IMR-90 (cell line): ENCODE measurements around the gene WDR70. TPM values are rescaled to one million over a fixed set of nuclear protein-coding genes. Genes with fewer than 3 reads are reported as not detected.
A peak's percentile ranks its signal among the peaks of the same experiment; 100 is the strongest.

Experiments
- ATAC-seq: fragments of 200-7000 bp; cut with Tn5 transposase; 2 replicates; pipeline ENCODE4 v1.9.1; 2020; ENCODE audit warnings: low read depth, mild to moderate bottlenecking, moderate library complexity
- BruUV-seq: library from RNA; stranded (reverse); fragments of 400-500 nt; replicated peaks from 2 replicates; lab custom pipeline; 2021; lab: Mats Ljungman, UMichigan
- CTCF ChIA-PET: fragments of 300-600 bp; formaldehyde crosslinking; extraction: SDS; loops from one replicate; lab custom pipeline; 2021; ENCODE audit warnings: antibody characterized with exemption; lab: Yijun Ruan, JAX
- POLR2A ChIA-PET: fragments of 300-600 bp; sonication (Branson Sonifier 250); formaldehyde crosslinking; loops from one replicate; lab custom pipeline; 2022; ENCODE audit warnings: antibody characterized with exemption; ENCODE audit not compliant: unreplicated experiment; lab: Charles Lee
- DNase-seq: peaks from one replicate; pipeline ENCODE4 v3.0.0; 2013
- H2AFZ ChIP-seq: replicated peaks from 2 replicates; pipeline ENCODE3; 2013; ENCODE audit warnings: low read length, mild to moderate bottlenecking; ENCODE audit not compliant: poor library complexity
- H2AK5ac ChIP-seq: 2 replicates; pipeline ENCODE4 v1.6.1; 2013; ENCODE audit warnings: low read depth, low read length, inconsistent platforms
- H2AK9ac ChIP-seq: replicated peaks from 2 replicates; pipeline ENCODE3; 2013; ENCODE audit warnings: mild to moderate bottlenecking, low read depth, low read length, moderate library complexity; ENCODE audit not compliant: poor library complexity
- H2BK120ac ChIP-seq: 2 replicates; pipeline ENCODE4 v1.6.1; 2013; ENCODE audit warnings: low read depth, low read length, inconsistent platforms
- H2BK15ac ChIP-seq: 3 replicates; pipeline ENCODE4 v1.6.1; 2013; ENCODE audit warnings: low read depth, low read length, inconsistent platforms
- H2BK20ac ChIP-seq: 2 replicates; pipeline ENCODE4 v1.6.1; 2013; ENCODE audit warnings: low read depth, mild to moderate bottlenecking, inconsistent platforms, low read length, moderate library complexity
- H2BK5ac ChIP-seq: 2 replicates; pipeline ENCODE4 v1.6.1; 2013; ENCODE audit warnings: mild to moderate bottlenecking, low read depth, low read length, inconsistent platforms; ENCODE audit not compliant: poor library complexity, severe bottlenecking
- H3K14ac ChIP-seq: replicated peaks from 2 replicates; pipeline ENCODE4 v1.6.1; 2013; ENCODE audit warnings: low read depth, low read length, inconsistent platforms
- H3K18ac ChIP-seq: 2 replicates; pipeline ENCODE4 v1.6.1; 2013; ENCODE audit warnings: low read depth, low read length, control low read depth
- H3K23ac ChIP-seq: 2 replicates; pipeline ENCODE4 v1.6.1; 2013; ENCODE audit warnings: low read depth, low read length, inconsistent platforms
- H3K27ac ChIP-seq: 2 replicates; pipeline ENCODE4 v1.5.1; 2013; ENCODE audit warnings: mild to moderate bottlenecking, control low read depth, low read length; ENCODE audit not compliant: insufficient read depth
- H3K27me3 ChIP-seq: 2 replicates; pipeline ENCODE4 v1.6.1; 2013; ENCODE audit warnings: low read length; ENCODE audit not compliant: control insufficient read depth, insufficient read depth
- H3K36me3 ChIP-seq: 2 replicates; pipeline ENCODE4 v1.6.1; 2013; ENCODE audit warnings: low read length, mixed read lengths; ENCODE audit not compliant: control insufficient read depth, insufficient read depth
- H3K4ac ChIP-seq: 2 replicates; pipeline ENCODE4 v1.6.1; 2013; ENCODE audit warnings: low read depth, low read length, inconsistent platforms
- H3K4me1 ChIP-seq: 2 replicates; pipeline ENCODE4 v1.6.1; 2013; ENCODE audit warnings: low read length, mixed read lengths; ENCODE audit not compliant: control insufficient read depth, insufficient read depth
- H3K4me2 ChIP-seq: 2 replicates; pipeline ENCODE4 v1.6.1; 2013; ENCODE audit warnings: low read depth, mild to moderate bottlenecking, control low read depth, low read length, moderate library complexity
- H3K4me3 ChIP-seq: 2 replicates; pipeline ENCODE4 v1.5.1; 2013; ENCODE audit warnings: low read depth, mild to moderate bottlenecking, control low read depth, low read length, moderate library complexity; ENCODE audit not compliant: insufficient read depth
- H3K56ac ChIP-seq: 2 replicates; pipeline ENCODE4 v1.6.1; 2013; ENCODE audit warnings: low read length, inconsistent platforms; ENCODE audit not compliant: insufficient read depth; ENCODE audit errors: extremely low read depth
- H3K79me1 ChIP-seq, 2 experiments: 2 replicates each; pipeline ENCODE4 v1.6.1; 2013; ENCODE audit warnings: low read length in 2 of 2, inconsistent platforms in 1 of 2, low read depth in 1 of 2
- H3K9ac ChIP-seq: 2 replicates; pipeline ENCODE4 v1.6.1; 2013; ENCODE audit warnings: low read depth, low read length, control low read depth
- H3K9me1 ChIP-seq: 2 replicates; pipeline ENCODE4 v1.6.1; 2013; ENCODE audit warnings: low read length, inconsistent platforms; ENCODE audit not compliant: insufficient read depth
- H3K9me3 ChIP-seq: 2 replicates; pipeline ENCODE4 v1.6.1; 2013; ENCODE audit warnings: low read length; ENCODE audit not compliant: control insufficient read depth, insufficient read depth
- H4K20me1 ChIP-seq: 2 replicates; pipeline ENCODE4 v1.6.1; 2013; ENCODE audit warnings: low read length, inconsistent platforms; ENCODE audit not compliant: insufficient read depth
- H4K5ac ChIP-seq: 2 replicates; pipeline ENCODE4 v1.6.1; 2013; ENCODE audit warnings: mild to moderate bottlenecking, low read depth, low read length, control low read depth
- H4K8ac ChIP-seq, 2 experiments: 2 replicates each; pipeline ENCODE4 v1.6.1; 2013; ENCODE audit warnings: low read depth in 2 of 2, low read length in 2 of 2, control low read depth in 1 of 2, inconsistent platforms in 1 of 2
- H4K91ac ChIP-seq: 2 replicates; pipeline ENCODE4 v1.6.1; 2013; ENCODE audit warnings: low read depth, low read length, inconsistent platforms; ENCODE audit not compliant: insufficient read depth
- BHLHE40 ChIP-seq: fragments of 150-350 bp; IDR thresholded peaks from 2 replicates; pipeline ENCODE4 v1.6.1; 2016; ENCODE audit warnings: mild to moderate bottlenecking, low read depth, low read length
- CHD1 ChIP-seq: IDR thresholded peaks from 2 replicates; pipeline ENCODE4 v1.6.1; 2012; ENCODE audit warnings: low read depth, low read length, improper control_type of control experiment
- FOS ChIP-seq: fragments of 150-350 bp; IDR thresholded peaks from 2 replicates; pipeline ENCODE4 v1.6.1; 2016; ENCODE audit warnings: low read depth, low read length
- MAFK ChIP-seq: IDR thresholded peaks from 2 replicates; pipeline ENCODE4 v1.6.1; 2012; ENCODE audit warnings: low read depth, low read length, improper control_type of control experiment
- RFX5 ChIP-seq: IDR thresholded peaks from 2 replicates; pipeline ENCODE4 v1.8.0; 2012; ENCODE audit warnings: low read depth, mild to moderate bottlenecking, low read length, moderate library complexity
- WGBS, 2 experiments: methylation state at CpG; one replicate each; pipeline versions ENCODE4 v1.1.5 to v1.1.7; 2013; ENCODE audit warnings: missing lambda C conversion rate in 2 of 2; ENCODE audit not compliant: insufficient read length in 1 of 2; ENCODE audit errors: extremely low coverage in 2 of 2; 5-methylcytosine and 5-hydroxymethylcytosine counted together
- dilution Hi-C: fragments of 300-500 bp; cut with HindIII; formaldehyde crosslinking; loops from one replicate; pipeline ENCODE4 v1.14.3; 2018; ENCODE audit warnings: low sequenced_read_pairs; ENCODE audit not compliant: unreplicated experiment
- in situ Hi-C: fragments of 300-500 bp; cut with MboI; formaldehyde crosslinking; loops from 3 replicates; pipeline ENCODE4 v1.14.3; 2019; ENCODE audit warnings: low sequenced_read_pairs, inconsistent platforms, mixed read lengths
- intact Hi-C: fragments of 100-400 bp; cut with micrococcal nuclease; formaldehyde crosslinking; loops from 2 replicates; pipeline ENCODE4 v1.10.0; 2022
- polyA plus RNA-seq, 3 experiments: library from polyadenylated mRNA; depleted of rRNA; stranded (reverse); fragments of >200 nt; gene quantifications; 2 replicates each; pipeline ENCODE4 v1.2.3, GENCODE V29; 2012; ENCODE audit warnings: low replicate concordance in 1 of 3
- total RNA-seq: library from RNA; depleted of rRNA; stranded (reverse); fragments of >200 nt; gene quantifications from 2 replicates; pipeline ENCODE4 v1.2.3, GENCODE V29; 2012
- TF ChIP-seq, protein P1 (sequence below): fragments of 150-350 bp; IDR thresholded peaks from 2 replicates; pipeline ENCODE4 v1.6.1; 2017; ENCODE audit warnings: mild to moderate bottlenecking, antibody characterized with exemption, low read length, low read depth

Gene WDR70
- total and polyA plus RNA-seq, 2 of the 4 experiments (the other 2 are of a cell fraction): 16.7 to 29.9 TPM

DNA sequence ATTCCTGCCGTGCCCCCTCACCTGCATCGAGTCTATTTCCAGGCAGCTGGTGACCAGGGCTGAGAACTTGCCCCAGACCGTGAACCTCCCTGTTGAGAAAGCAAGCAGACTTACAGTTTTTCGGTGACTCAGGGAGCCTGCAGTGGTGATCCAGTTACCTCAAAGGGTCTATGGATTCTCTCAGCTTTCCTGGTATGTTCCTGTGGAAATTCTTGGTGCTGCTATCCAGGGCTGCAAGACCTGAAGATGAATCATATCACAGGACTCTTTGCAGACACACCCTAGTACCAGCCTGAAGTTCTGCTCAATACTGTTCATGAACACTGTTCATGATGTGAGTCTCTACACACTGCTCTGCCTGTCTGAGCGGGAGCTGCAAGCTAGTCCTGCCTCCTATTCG is 154.7 kb downstream of the WDR70 start:
- no TSS peak for BruUV-seq
- ChIA-PET POLR2A (no interaction called here), CTCF (no interaction called here)
- H2BK120ac ChIP-seq: no peak overlapping the region
- H2BK15ac ChIP-seq: no peak overlapping the region
- no peak overlapping the region for H2AK9ac ChIP-seq
- H3K9me1 ChIP-seq: peaks cover 9% of the 10 kb centered on the region; the same call in 1 of the 2 replicates
- no peak overlapping the region for H2BK20ac ChIP-seq
- no peak overlapping the region for H3K4ac ChIP-seq
- no peak overlapping the region for H3K14ac ChIP-seq
- H3K36me3 ChIP-seq: no peaks in the 10 kb centered on the region; the same call in 1 of the 2 replicates
- 0 out of 4 replicates have a peak, but pooled peaks cover 3 to 6% of the 10 kb centered on the region in 2 experiments for H3K79me1 ChIP-seq
- H4K91ac ChIP-seq: no peak overlapping the region
- H4K5ac ChIP-seq: no peak overlapping the region
- TF ChIP-seq MAFK (no peak), RFX5 (no peak), FOS (no peak), BHLHE40 (no peak), CHD1 (no peak)
- TF ChIP-seq, protein P1, sequence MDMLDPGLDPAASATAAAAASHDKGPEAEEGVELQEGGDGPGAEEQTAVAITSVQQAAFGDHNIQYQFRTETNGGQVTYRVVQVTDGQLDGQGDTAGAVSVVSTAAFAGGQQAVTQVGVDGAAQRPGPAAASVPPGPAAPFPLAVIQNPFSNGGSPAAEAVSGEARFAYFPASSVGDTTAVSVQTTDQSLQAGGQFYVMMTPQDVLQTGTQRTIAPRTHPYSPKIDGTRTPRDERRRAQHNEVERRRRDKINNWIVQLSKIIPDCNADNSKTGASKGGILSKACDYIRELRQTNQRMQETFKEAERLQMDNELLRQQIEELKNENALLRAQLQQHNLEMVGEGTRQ: no peak
- no peaks in the 10 kb centered on the region for H3K9me3 ChIP-seq
- DNase-seq (peak; percentile 64), ATAC-seq (no peak; the same call in 1 of the 2 replicates)
- 80% methylated on average over 1 of the region's 6 CpGs; no CpG with 5 or more reads in 1 of the 2 experiments for WGBS, 2 experiments
- no peak overlapping the region for H3K18ac ChIP-seq
- in situ Hi-C loops: no loop called here
- H3K56ac ChIP-seq: no peak overlapping the region
- no peak overlapping the region for H3K4me3 ChIP-seq
- H3K23ac ChIP-seq: no peak overlapping the region
- intact Hi-C loops: no loop called here
- H4K20me1 ChIP-seq: no peaks in the 10 kb centered on the region
- no peak overlapping the region for H4K8ac ChIP-seq
- H3K4me2 ChIP-seq: no peak overlapping the region
- no peak overlapping the region for H3K9ac ChIP-seq
- no peak overlapping the region for H3K27ac ChIP-seq
- H2BK5ac ChIP-seq: no peak overlapping the region
- H2AFZ ChIP-seq: no peak overlapping the region
- no peaks in the 10 kb centered on the region for H3K4me1 ChIP-seq
- H2AK5ac ChIP-seq: no peak overlapping the region
- H3K27me3 ChIP-seq: no peaks in the 10 kb centered on the region
- dilution Hi-C loops: no loop called here
